Measurements from ENCODE around the gene KCP. TPM values are rescaled to one million over a fixed set of nuclear protein-coding genes. Genes with fewer than 3 reads are reported as not detected.

Gene KCP
- total RNA-seq, 1 experiment from 2014 or later = 5.3 TPM

- Mint-ChIP-seq H3K27me3 (ENCODE audit: low read depth) (peaks cover 76% of the 10 kb centered on the region), H3K4me1 (peaks cover 10 to 16% of the 10 kb centered on the region in 2 experiments), H3K27ac (no peak overlapping the region), H3K9me3 (0 out of 5 replicates have a peak, but pooled peaks cover 0 to 2% of the 10 kb centered on the region in 2 experiments), H3K4me3 (peak overlapping the region in 1 of 2 experiments; percentile 55; a peak in 1 of 5 replicates), H3K36me3 (ENCODE audit: insufficient read depth in 1 of 3, low read depth in 3 of 3) (no peaks in the 10 kb centered on the region)
- Histone ChIP-seq H2BK120ac (ENCODE audit: low read depth, low read length, poor library complexity, severe bottlenecking) (no peak overlapping the region), H3K27me3 (ENCODE audit: insufficient read depth, low read length) (peaks cover 20% of the 10 kb centered on the region; the same call in 1 of the 2 replicates), H2BK5ac (ENCODE audit: insufficient read length, low read length) (no peak overlapping the region), H4K91ac (ENCODE audit: insufficient read length, low read depth, low read length) (no peak overlapping the region), H2BK20ac (ENCODE audit: low read depth, low read length, poor library complexity, severe bottlenecking) (no peak overlapping the region), H4K8ac (replicated peaks; ENCODE audit: insufficient read length, low read depth, low read length) (no peak overlapping the region), H3K4me1 (ENCODE audit: insufficient read depth, low read length) (no peaks in the 10 kb centered on the region), H2AK5ac (ENCODE audit: insufficient read length, low read length) (no peak overlapping the region), H3K4ac (ENCODE audit: low read depth, low read length) (no peak overlapping the region), H4K20me1 (ENCODE audit: control insufficient read depth, insufficient read depth, insufficient read length) (no peaks in the 10 kb centered on the region), H3K23me2 (ENCODE audit: insufficient read length, low read depth, low read length, poor library complexity, severe bottlenecking) (peaks cover 5% of the 10 kb centered on the region), H2BK15ac (ENCODE audit: low read depth, low read length) (no peak overlapping the region), H3K18ac (ENCODE audit: insufficient read length, low read depth, low read length) (no peak overlapping the region), H3K27ac (ENCODE audit: insufficient read length, low read depth, low read length) (no peak overlapping the region), H2AFZ (ENCODE audit: low read length) (no peak overlapping the region), H3K56ac (ENCODE audit: insufficient read length, low read depth, low read length) (no peak overlapping the region), H3K79me2 (ENCODE audit: insufficient read depth, low read length) (no peaks in the 10 kb centered on the region), H3K9ac (ENCODE audit: extremely low read depth, insufficient read length, low read length) (no peak overlapping the region), H3K14ac (ENCODE audit: insufficient read depth, low read length) (no peak overlapping the region), H3K79me1 (ENCODE audit: insufficient read depth, low read depth, low read length, poor library complexity, severe bottlenecking) (no peaks in the 10 kb centered on the region), H3K4me2 (ENCODE audit: insufficient read depth, insufficient read length, low read length) (no peak overlapping the region), H2BK12ac (ENCODE audit: insufficient read length, low read depth, low read length) (no peak overlapping the region), H3T11ph (ENCODE audit: low read length) (no peak overlapping the region), H4K5ac (ENCODE audit: insufficient read length, low read depth, low read length) (no peak overlapping the region), H3K9me3 (ENCODE audit: control insufficient read depth, low read depth, low read length) (no peaks in the 10 kb centered on the region), H3K23ac (ENCODE audit: insufficient read length, low read depth, low read length) (no peak overlapping the region)
- WGBS (ENCODE audit: extremely low coverage, insufficient read length, low lambda C conversion rate) = no CpG with 5 or more reads among the region's 7 CpGs
- DNase-seq = no peak
- no peak for TF ChIP-seq CTCF (conservative IDR thresholded peaks at IDR 0.05)
These were observed 28.8 kb upstream of the KCP start for GRCh38 chr7:128939075-128939860.
